K562 (cell line): ENCODE results near the gene CIAO2A. TPM values are rescaled to one million over a fixed set of nuclear protein-coding genes. Genes with fewer than 3 reads are reported as not detected.
A peak's percentile ranks its signal among the peaks of the same experiment; 100 is the strongest.

Source experiments
- ERF ChIP-seq: fragments of 450-650 bp; formaldehyde crosslinking; IDR thresholded peaks from 2 replicates; pipeline ENCODE4 v1.4.0; 2020; ENCODE audit warnings: mild to moderate bottlenecking, mixed read lengths
- HMG20A ChIP-seq: fragments of 450-650 bp; formaldehyde crosslinking; conservative IDR thresholded peaks from 2 replicates; pipeline ENCODE4 v1.4.0; 2020; ENCODE audit warnings: mild to moderate bottlenecking, mixed read lengths
- KHSRP ChIP-seq: fragments of 450-650 bp; IDR thresholded peaks from 2 replicates; pipeline ENCODE4 v1.6.1; 2017
- KLF13 ChIP-seq: fragments of 450-650 bp; IDR thresholded peaks from 2 replicates; pipeline ENCODE4 v1.6.1; 2016; ENCODE audit warnings: missing genetic modification characterization, low read depth, mild to moderate bottlenecking, missing compliant biosample characterization, moderate library complexity, borderline replicate concordance
- LCOR ChIP-seq: sonication (generic); formaldehyde crosslinking; IDR thresholded peaks from 2 replicates; pipeline ENCODE4 v1.8.0; 2022; ENCODE audit warnings: mild to moderate bottlenecking, missing genetic modification reagents
- MYBL2 ChIP-seq, 2 experiments: fragments of 450-650 bp in 1 of 2; sonication (generic) in 1 of 2; formaldehyde crosslinking in 1 of 2; IDR thresholded peaks; 2 replicates each; pipeline versions ENCODE4 v1.6.1 to v1.8.1; 2017 to 2022; ENCODE audit warnings: borderline replicate concordance in 1 of 2, inconsistent platforms in 1 of 2, low read depth in 1 of 2, mild to moderate bottlenecking in 1 of 2, missing genetic modification reagents in 1 of 2, moderate library complexity in 1 of 2
- NR1H2 ChIP-seq: sonication (generic); formaldehyde crosslinking; IDR thresholded peaks from 2 replicates; pipeline ENCODE4 v1.4.0; 2020; ENCODE audit warnings: mild to moderate bottlenecking, missing genetic modification reagents
- NR2C1 ChIP-seq, 2 experiments: fragments of 450-650 bp; IDR thresholded peaks; 2 replicates each; pipeline ENCODE4 v1.6.1; 2017; ENCODE audit warnings: mild to moderate bottlenecking in 2 of 2, antibody characterized with exemption in 1 of 2, inconsistent platforms in 1 of 2, missing compliant biosample characterization in 1 of 2, missing genetic modification characterization in 1 of 2
- PCBP1 ChIP-seq: fragments of 200-400 bp; formaldehyde crosslinking; IDR thresholded peaks from 2 replicates; pipeline ENCODE4 v1.6.1; 2018; ENCODE audit warnings: mild to moderate bottlenecking, low read depth, low read length; ENCODE audit not compliant: poor library complexity, severe bottlenecking
- PTRF ChIP-seq: fragments of 450-650 bp; IDR thresholded peaks from 2 replicates; pipeline ENCODE4 v1.6.1; 2016; ENCODE audit warnings: mild to moderate bottlenecking, missing genetic modification characterization, missing compliant biosample characterization
- TAF9B ChIP-seq: fragments of 450-650 bp; IDR thresholded peaks from 2 replicates; pipeline ENCODE4 v1.6.1; 2018; ENCODE audit warnings: mild to moderate bottlenecking; ENCODE audit not compliant: partially characterized antibody
- TEAD4 ChIP-seq, 2 experiments: sonication (generic) in 1 of 2; formaldehyde crosslinking in 1 of 2; IDR thresholded peaks; 2 replicates each; pipeline versions ENCODE4 v1.6.1 to v1.8.0; 2012 to 2022; ENCODE audit warnings: borderline replicate concordance in 1 of 2, inconsistent platforms in 1 of 2, low read length in 1 of 2, mild to moderate bottlenecking in 1 of 2, missing genetic modification reagents in 1 of 2
- ZFP36 ChIP-seq: fragments of 150-350 bp; IDR thresholded peaks from 2 replicates; pipeline ENCODE4 v1.6.1; 2018; ENCODE audit warnings: low read length, low read depth; ENCODE audit not compliant: partially characterized antibody
- ZFX ChIP-seq: sonication (generic); formaldehyde crosslinking; IDR thresholded peaks from 2 replicates; pipeline ENCODE4 v1.8.0; 2022; ENCODE audit warnings: mild to moderate bottlenecking, missing genetic modification reagents, moderate library complexity
- ZNF324 ChIP-seq: fragments of 250-450 bp; sonication (Bioruptor Pico); IDR thresholded peaks from 2 replicates; pipeline ENCODE4 v1.4.0; 2020; ENCODE audit warnings: mild to moderate bottlenecking
- ZNF696 ChIP-seq: fragments of 250-450 bp; sonication (Bioruptor Pico); conservative IDR thresholded peaks from 2 replicates; pipeline ENCODE4 v1.4.0; 2020; ENCODE audit warnings: mild to moderate bottlenecking, moderate library complexity
- ZNF764 ChIP-seq: fragments of 250-450 bp; sonication (Bioruptor Pico); IDR thresholded peaks from 2 replicates; pipeline ENCODE4 v1.4.0; 2020; ENCODE audit warnings: low read depth, mild to moderate bottlenecking, moderate library complexity
- polyA plus RNA-seq, 8 experiments: library from polyadenylated mRNA; depleted of rRNA in 4 of 8; stranded (reverse) in 5 of 8; unstranded in 3 of 8; fragments of >200 nt; fragmentation: Nextera tagmentation in 2 of 8; fragmentation: Illumina TruSeq in 1 of 8; extraction: Ambion mirVana in 2 of 8; extraction: Trizol in 1 of 8; gene quantifications; 2 replicates each; pipeline versions ENCODE4 v1.2.1 to v1.2.3, GENCODE V29; 2011 to 2014; ENCODE audit warnings: inconsistent platforms in 1 of 8, missing spikeins in 1 of 8
- total RNA-seq, 7 experiments: library from RNA; depleted of rRNA in 6 of 7; stranded (reverse); fragments of >200 nt in 6 of 7; fragmentation: Illumina TruSeq in 2 of 7; extraction: Trizol in 2 of 7; gene quantifications; 2 replicates each; pipeline versions ENCODE4 v1.2.1 to v1.2.3, GENCODE V29; 2011 to 2021; ENCODE audit warnings: low replicate concordance in 1 of 7
- TF ChIP-seq, protein P1 (sequence below): fragments of 250-450 bp; sonication (Bioruptor Pico); IDR thresholded peaks from 2 replicates; pipeline ENCODE4 v1.4.0; 2020; ENCODE audit warnings: mild to moderate bottlenecking
- TF ChIP-seq, protein P2 (sequence below): fragments of 250-450 bp; sonication (Bioruptor Pico); IDR thresholded peaks from 2 replicates; pipeline ENCODE4 v1.9.0; 2021; ENCODE audit warnings: mild to moderate bottlenecking
- TF ChIP-seq, protein P3 (sequence below): fragments of 150-350 bp; IDR thresholded peaks from 2 replicates; pipeline ENCODE4 v1.6.1; 2014; ENCODE audit warnings: low read depth, mild to moderate bottlenecking, low read length, borderline replicate concordance

Gene CIAO2A
- total and polyA plus RNA-seq, 9 of the 15 experiments (the other 6 are each of a cell fraction or from before 2014, with no cell fraction given): 161 to 429 (median 313) TPM

DNA sequence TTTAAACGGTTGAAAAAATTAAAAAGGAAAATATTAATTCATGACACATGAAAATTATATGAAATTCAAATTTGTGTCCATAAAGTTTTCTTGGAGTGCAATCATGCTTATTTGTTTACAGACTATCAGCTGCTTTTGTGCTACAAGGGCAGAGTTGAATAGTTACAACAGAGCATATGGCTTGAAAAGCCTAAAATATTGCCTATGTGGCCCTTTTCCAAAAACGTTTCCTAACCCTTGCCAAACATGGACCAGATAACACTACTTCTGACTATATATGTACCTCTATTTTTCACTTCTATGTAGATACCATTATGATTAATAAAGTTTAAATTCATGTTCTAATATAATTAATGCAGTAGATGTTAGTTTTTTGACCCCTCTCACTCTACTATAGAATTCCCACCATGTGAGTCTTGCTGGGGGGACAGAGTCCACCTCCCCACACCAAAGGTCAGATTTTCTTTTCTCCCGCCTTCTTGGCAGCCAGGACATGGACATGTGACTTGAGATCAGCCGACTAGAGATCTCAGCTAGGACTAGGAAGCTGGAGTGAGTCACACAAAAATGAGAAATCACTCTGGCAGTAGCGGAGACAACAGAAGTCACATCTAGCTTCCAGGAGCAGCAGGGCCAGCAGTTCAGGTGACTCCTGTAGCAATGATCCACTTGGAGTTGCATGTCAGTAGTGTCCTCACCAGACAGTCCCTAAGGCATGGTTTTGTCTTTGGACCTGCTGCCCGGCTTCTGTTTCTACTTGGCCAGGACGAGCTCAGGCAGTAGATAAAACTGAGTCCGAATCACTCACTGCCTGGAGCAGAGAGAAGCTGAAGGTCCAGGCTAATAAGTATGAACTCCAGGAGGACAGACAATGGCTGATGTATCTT, 22.4 kb downstream of the CIAO2A start (continued):
- TF ChIP-seq NR2C1 (IDR thresholded peaks at IDR 0.05): no peak
- TF ChIP-seq NR2C1 (tag; IDR thresholded peaks at IDR 0.05): peak; percentile 35; the same call in 1 of the 2 replicates
- TF ChIP-seq ZNF696 (CRISPR knock-in tag): no peak
- TF ChIP-seq ZFX (CRISPR knock-in tag): no peak
- TF ChIP-seq, protein P1, sequence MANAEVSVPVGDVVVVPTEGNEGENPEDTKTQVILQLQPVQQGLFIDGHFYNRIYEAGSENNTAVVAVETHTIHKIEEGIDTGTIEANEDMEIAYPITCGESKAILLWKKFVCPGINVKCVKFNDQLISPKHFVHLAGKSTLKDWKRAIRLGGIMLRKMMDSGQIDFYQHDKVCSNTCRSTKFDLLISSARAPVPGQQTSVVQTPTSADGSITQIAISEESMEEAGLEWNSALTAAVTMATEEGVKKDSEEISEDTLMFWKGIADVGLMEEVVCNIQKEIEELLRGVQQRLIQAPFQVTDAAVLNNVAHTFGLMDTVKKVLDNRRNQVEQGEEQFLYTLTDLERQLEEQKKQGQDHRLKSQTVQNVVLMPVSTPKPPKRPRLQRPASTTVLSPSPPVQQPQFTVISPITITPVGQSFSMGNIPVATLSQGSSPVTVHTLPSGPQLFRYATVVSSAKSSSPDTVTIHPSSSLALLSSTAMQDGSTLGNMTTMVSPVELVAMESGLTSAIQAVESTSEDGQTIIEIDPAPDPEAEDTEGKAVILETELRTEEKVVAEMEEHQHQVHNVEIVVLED (CRISPR knock-in tag): no peak
- TF ChIP-seq MYBL2 (IDR thresholded peaks at IDR 0.05; ENCODE audit: low read depth): no peak
- TF ChIP-seq MYBL2 (CRISPR knock-in tag; IDR thresholded peaks at IDR 0.05; ENCODE audit: borderline replicate concordance): no peak
- TF ChIP-seq, protein P2, sequence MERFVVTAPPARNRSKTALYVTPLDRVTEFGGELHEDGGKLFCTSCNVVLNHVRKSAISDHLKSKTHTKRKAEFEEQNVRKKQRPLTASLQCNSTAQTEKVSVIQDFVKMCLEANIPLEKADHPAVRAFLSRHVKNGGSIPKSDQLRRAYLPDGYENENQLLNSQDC (CRISPR knock-in tag): no peak
- TF ChIP-seq, protein P3, sequence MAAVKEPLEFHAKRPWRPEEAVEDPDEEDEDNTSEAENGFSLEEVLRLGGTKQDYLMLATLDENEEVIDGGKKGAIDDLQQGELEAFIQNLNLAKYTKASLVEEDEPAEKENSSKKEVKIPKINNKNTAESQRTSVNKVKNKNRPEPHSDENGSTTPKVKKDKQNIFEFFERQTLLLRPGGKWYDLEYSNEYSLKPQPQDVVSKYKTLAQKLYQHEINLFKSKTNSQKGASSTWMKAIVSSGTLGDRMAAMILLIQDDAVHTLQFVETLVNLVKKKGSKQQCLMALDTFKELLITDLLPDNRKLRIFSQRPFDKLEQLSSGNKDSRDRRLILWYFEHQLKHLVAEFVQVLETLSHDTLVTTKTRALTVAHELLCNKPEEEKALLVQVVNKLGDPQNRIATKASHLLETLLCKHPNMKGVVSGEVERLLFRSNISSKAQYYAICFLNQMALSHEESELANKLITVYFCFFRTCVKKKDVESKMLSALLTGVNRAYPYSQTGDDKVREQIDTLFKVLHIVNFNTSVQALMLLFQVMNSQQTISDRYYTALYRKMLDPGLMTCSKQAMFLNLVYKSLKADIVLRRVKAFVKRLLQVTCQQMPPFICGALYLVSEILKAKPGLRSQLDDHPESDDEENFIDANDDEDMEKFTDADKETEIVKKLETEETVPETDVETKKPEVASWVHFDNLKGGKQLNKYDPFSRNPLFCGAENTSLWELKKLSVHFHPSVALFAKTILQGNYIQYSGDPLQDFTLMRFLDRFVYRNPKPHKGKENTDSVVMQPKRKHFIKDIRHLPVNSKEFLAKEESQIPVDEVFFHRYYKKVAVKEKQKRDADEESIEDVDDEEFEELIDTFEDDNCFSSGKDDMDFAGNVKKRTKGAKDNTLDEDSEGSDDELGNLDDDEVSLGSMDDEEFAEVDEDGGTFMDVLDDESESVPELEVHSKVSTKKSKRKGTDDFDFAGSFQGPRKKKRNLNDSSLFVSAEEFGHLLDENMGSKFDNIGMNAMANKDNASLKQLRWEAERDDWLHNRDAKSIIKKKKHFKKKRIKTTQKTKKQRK: no peak
- TF ChIP-seq KLF13 (tag): no peak
- no peak for TF ChIP-seq ZNF764
- no peak for TF ChIP-seq NR1H2 (CRISPR knock-in tag)
- TF ChIP-seq TEAD4 (IDR thresholded peaks at IDR 0.05; ENCODE audit: low read length): no peak
- no peak for TF ChIP-seq TEAD4 (CRISPR knock-in tag; IDR thresholded peaks at IDR 0.05; ENCODE audit: borderline replicate concordance)
- TF ChIP-seq ERF: no peak
- TF ChIP-seq PCBP1: no peak
- no peak for TF ChIP-seq PTRF (tag)
- no peak for TF ChIP-seq ZNF324
- no peak for TF ChIP-seq LCOR (CRISPR knock-in tag)
- no peak for TF ChIP-seq ZFP36
- no peak for TF ChIP-seq HMG20A (CRISPR knock-in tag)
- TF ChIP-seq KHSRP: no peak
- TF ChIP-seq TAF9B: no peak
